H1 (cell line): Measurements from ENCODE around the gene DIAPH1. TPM values are rescaled to one million over a fixed set of nuclear protein-coding genes. Genes with fewer than 3 reads are reported as not detected.

Source experiments
- CTCF ChIA-PET: fragments of 300-600 bp; sonication (Branson Sonifier 250); formaldehyde crosslinking; loops from one replicate; lab custom pipeline; 2021; ENCODE audit not compliant: partially characterized antibody; lab: Charles Lee
- POLR2A ChIA-PET: fragments of 300-600 bp; sonication (Branson Sonifier 250); formaldehyde crosslinking; loops from one replicate; lab custom pipeline; 2021; ENCODE audit warnings: inconsistent platforms; ENCODE audit not compliant: partially characterized antibody; lab: Charles Lee
- DNase-seq, 2 experiments: peaks; one replicate each; pipeline versions ENCODE4 v3.0.0 to v3.0.0-alpha.2; 2010 to 2022; ENCODE audit warnings: low spot score in 2 of 2, low read depth in 1 of 2, mixed read lengths in 1 of 2
- FAIRE-seq: peaks from 2 replicates; lab custom pipeline; 2011; peaks lifted over from hg19 to GRCh38; lab: Jason Lieb, UNC
- H2AFZ ChIP-seq: 2 replicates; pipeline ENCODE4 v1.8.1; 2012; ENCODE audit warnings: low read length, inconsistent platforms
- H2AK5ac ChIP-seq: 2 replicates; pipeline ENCODE4 v1.6.1; 2013; ENCODE audit warnings: low read depth, low read length
- H2BK120ac ChIP-seq: replicated peaks from 2 replicates; pipeline ENCODE3; 2013; ENCODE audit warnings: low read depth, low read length, inconsistent platforms
- H2BK12ac ChIP-seq: 2 replicates; pipeline ENCODE4 v1.6.1; 2013; ENCODE audit warnings: low read depth, low read length
- H2BK15ac ChIP-seq: 2 replicates; pipeline ENCODE4 v1.6.1; 2013; ENCODE audit warnings: low read length
- H2BK20ac ChIP-seq: 2 replicates; pipeline ENCODE4 v1.6.1; 2013; ENCODE audit warnings: low read length
- H2BK5ac ChIP-seq: 2 replicates; pipeline ENCODE4 v1.6.1; 2013; ENCODE audit warnings: low read depth, low read length
- H3K14ac ChIP-seq: 2 replicates; pipeline ENCODE4 v1.6.1; 2013; ENCODE audit warnings: inconsistent platforms; ENCODE audit not compliant: insufficient read length
- H3K18ac ChIP-seq: 2 replicates; pipeline ENCODE4 v1.6.1; 2013; ENCODE audit warnings: low read length; ENCODE audit errors: extremely low read depth
- H3K23ac ChIP-seq: 2 replicates; pipeline ENCODE4 v1.6.1; 2013; ENCODE audit warnings: inconsistent platforms; ENCODE audit not compliant: insufficient read length
- H3K23me2 ChIP-seq: 2 replicates; pipeline ENCODE4 v1.6.1; 2013; ENCODE audit warnings: low read depth, low read length
- H3K27ac ChIP-seq: 2 replicates; pipeline ENCODE4 v1.6.1; 2011; ENCODE audit warnings: low read depth, low read length, inconsistent platforms
- H3K27me3 ChIP-seq, 4 experiments: replicated peaks in 1 of 4; 1 replicate in 1 of 4; 2 replicates in 3 of 4; pipeline versions ENCODE4 v1.6.1 to v1.8.1; 2011 to 2013; ENCODE audit warnings: low read length in 3 of 4, mild to moderate bottlenecking in 3 of 4, inconsistent platforms in 2 of 4, mixed read lengths in 2 of 4, moderate library complexity in 1 of 4; ENCODE audit not compliant: control insufficient read depth in 3 of 4, insufficient read depth in 3 of 4; ENCODE audit errors: extremely low read depth in 1 of 4
- H3K36me3 ChIP-seq, 4 experiments: 2 replicates each; pipeline versions ENCODE4 v1.6.1 to v1.8.1; 2011 to 2013; ENCODE audit warnings: mild to moderate bottlenecking in 4 of 4, low read length in 3 of 4, moderate library complexity in 2 of 4, control low read depth in 1 of 4, inconsistent platforms in 1 of 4; ENCODE audit not compliant: insufficient read depth in 4 of 4, control insufficient read depth in 2 of 4
- H3K4ac ChIP-seq: replicated peaks from 2 replicates; pipeline ENCODE3; 2013; ENCODE audit warnings: low read length, low read depth, mixed read lengths, inconsistent platforms; ENCODE audit not compliant: insufficient read length
- H3K4me1 ChIP-seq, 4 experiments: replicated peaks in 1 of 4; 1 replicate in 1 of 4; 2 replicates in 3 of 4; pipeline versions ENCODE4 v1.6.1 to v1.8.1; 2011 to 2013; ENCODE audit warnings: low read length in 3 of 4, inconsistent platforms in 2 of 4, mixed read lengths in 1 of 4; ENCODE audit not compliant: insufficient read depth in 4 of 4, control insufficient read depth in 3 of 4
- H3K4me2 ChIP-seq, 2 experiments: 2 replicates each; pipeline versions ENCODE4 v1.6.1 to v1.8.1; 2011 to 2013; ENCODE audit warnings: low read depth in 2 of 2, low read length in 2 of 2, control low read depth in 1 of 2, inconsistent platforms in 1 of 2, mild to moderate bottlenecking in 1 of 2; ENCODE audit not compliant: insufficient read depth in 1 of 2
- H3K4me3 ChIP-seq, 4 experiments: fragments of 200-600, 300-600 bp in 1 of 4; sonication (generic), shearing (Covaris generic), sonication (Bioruptor Twin) in 1 of 4; 2 replicates each; pipeline versions ENCODE4 v1.5.1 to v1.8.1; 2011 to 2016; ENCODE audit warnings: low read length in 4 of 4, low read depth in 3 of 4, control low read depth in 2 of 4, inconsistent platforms in 2 of 4, mild to moderate bottlenecking in 2 of 4, mixed read lengths in 1 of 4, moderate library complexity in 1 of 4; ENCODE audit not compliant: insufficient read depth in 2 of 4; ENCODE audit errors: extremely low read depth in 1 of 4
- H3K56ac ChIP-seq: replicated peaks from 2 replicates; pipeline ENCODE3; 2013; ENCODE audit warnings: low read depth, mild to moderate bottlenecking, mixed read lengths, low read length, inconsistent platforms; ENCODE audit not compliant: insufficient read length
- H3K79me1 ChIP-seq: 2 replicates; pipeline ENCODE4 v1.6.1; 2013; ENCODE audit warnings: low read depth, low read length, control low read depth
- H3K79me2 ChIP-seq, 2 experiments: 2 replicates each; pipeline versions ENCODE4 v1.6.1 to v1.8.1; 2012 to 2013; ENCODE audit warnings: low read length in 2 of 2, mild to moderate bottlenecking in 2 of 2, inconsistent platforms in 1 of 2; ENCODE audit not compliant: insufficient read depth in 2 of 2, control insufficient read depth in 1 of 2
- H3K9ac ChIP-seq, 4 experiments: replicated peaks in 1 of 4; 1 replicate in 1 of 4; 2 replicates in 3 of 4; pipeline versions ENCODE4 v1.6.1 to v1.8.1; 2011 to 2013; ENCODE audit warnings: low read depth in 3 of 4, low read length in 3 of 4, control low read depth in 2 of 4, mild to moderate bottlenecking in 2 of 4, moderate library complexity in 2 of 4, inconsistent platforms in 1 of 4; ENCODE audit errors: extremely low read depth in 1 of 4
- H3K9me3 ChIP-seq, 2 experiments: 2 replicates each; pipeline versions ENCODE4 v1.6.1 to v1.8.1; 2012 to 2013; ENCODE audit warnings: mild to moderate bottlenecking in 2 of 2, moderate library complexity in 2 of 2, control low read depth in 1 of 2, inconsistent platforms in 1 of 2, low read depth in 1 of 2, low read length in 1 of 2, mixed read lengths in 1 of 2; ENCODE audit not compliant: insufficient read depth in 2 of 2
- H4K20me1 ChIP-seq, 2 experiments: replicated peaks in 1 of 2; 2 replicates each; pipeline versions ENCODE3 to v1.8.1; 2011 to 2013; ENCODE audit warnings: inconsistent platforms in 2 of 2, low read length in 2 of 2, mild to moderate bottlenecking in 1 of 2; ENCODE audit not compliant: insufficient read depth in 2 of 2, control insufficient read depth in 1 of 2
- H4K5ac ChIP-seq: 2 replicates; pipeline ENCODE4 v1.6.1; 2013; ENCODE audit warnings: low read length, low read depth, mixed read lengths, inconsistent platforms; ENCODE audit not compliant: insufficient read length
- H4K8ac ChIP-seq: 2 replicates; pipeline ENCODE4 v1.8.0; 2013; ENCODE audit warnings: mild to moderate bottlenecking, moderate library complexity, low read length, inconsistent platforms; ENCODE audit not compliant: insufficient read depth; ENCODE audit errors: extremely low read depth
- H4K91ac ChIP-seq: replicated peaks from 2 replicates; pipeline ENCODE3; 2013; ENCODE audit warnings: low read length, mixed read lengths, inconsistent platforms; ENCODE audit not compliant: insufficient read length
- BACH1 ChIP-seq: IDR thresholded peaks from 2 replicates; pipeline ENCODE4 v1.6.1; 2012; ENCODE audit warnings: low read length, improper control_type of control experiment
- CBX8 ChIP-seq: fragments of 300-800, 300-1000 bp; sonication (generic); IDR thresholded peaks from 2 replicates; pipeline ENCODE4 v1.7.1; 2016; ENCODE audit warnings: low read depth, low read length, borderline replicate concordance
- CHD1 ChIP-seq: IDR thresholded peaks from 2 replicates; pipeline ENCODE4 v1.6.1; 2012; ENCODE audit warnings: low read depth, low read length, improper control_type of control experiment
- JUN ChIP-seq: IDR thresholded peaks from 2 replicates; pipeline ENCODE4 v1.6.1; 2011; ENCODE audit warnings: low read depth, mild to moderate bottlenecking, improper control_type of control experiment, low read length
- MAFK ChIP-seq: IDR thresholded peaks from 2 replicates; pipeline ENCODE4 v1.6.1; 2012; ENCODE audit warnings: low read depth, mild to moderate bottlenecking, improper control_type of control experiment, low read length
- MAX ChIP-seq: IDR thresholded peaks from 2 replicates; pipeline ENCODE4 v1.6.1; 2012; ENCODE audit warnings: inconsistent platforms
- RBBP5 ChIP-seq: IDR thresholded peaks from 2 replicates; pipeline ENCODE4 v1.7.1; 2012; ENCODE audit warnings: low read depth, mild to moderate bottlenecking, inconsistent platforms, low read length, moderate library complexity, borderline replicate concordance
- SIN3A ChIP-seq, 2 experiments: IDR thresholded peaks in 1 of 2; conservative IDR thresholded peaks in 1 of 2; 2 replicates each; pipeline ENCODE4 v1.6.1; 2011 to 2012; ENCODE audit warnings: low read length in 2 of 2, improper control_type of control experiment in 1 of 2, low read depth in 1 of 2, mild to moderate bottlenecking in 1 of 2
- SP1 ChIP-seq: IDR thresholded peaks from 2 replicates; pipeline ENCODE4 v1.6.1; 2011; ENCODE audit warnings: low read depth, low read length
- SP2 ChIP-seq: IDR thresholded peaks from 2 replicates; pipeline ENCODE4 v1.6.1; 2012; ENCODE audit warnings: mild to moderate bottlenecking, low read length, inconsistent platforms
- SUZ12 ChIP-seq: fragments of 200-600 bp; sonication (generic); IDR thresholded peaks from 2 replicates; pipeline ENCODE4 v1.6.1; 2012; ENCODE audit warnings: mild to moderate bottlenecking, inconsistent platforms, low read length, moderate library complexity, mixed read lengths
- TAF1 ChIP-seq: IDR thresholded peaks from 2 replicates; pipeline ENCODE4 v1.6.1; 2011; ENCODE audit warnings: mild to moderate bottlenecking, low read depth, low read length
- polyA plus RNA-seq, 7 experiments: library from polyadenylated mRNA; depleted of rRNA in 3 of 7; stranded (reverse) in 5 of 7; unstranded in 2 of 7; fragments of >200 nt in 5 of 7; fragments of 200-250 nt in 2 of 7; gene quantifications; 1 replicate in 5 of 7; 2 replicates in 1 of 7; 4 replicates in 1 of 7; pipeline versions ENCODE4 v1.2.1 to v1.2.3, GENCODE V29; 2011 to 2013; ENCODE audit warnings: missing spikeins in 2 of 7, mixed read lengths in 2 of 7
- total RNA-seq: library from RNA; stranded (reverse); fragmentation: NEBNext Ultra II Directional; extraction: Animal tissue kit (Norgen Biotek cat#: 25700); gene quantifications from 2 replicates; pipeline ENCODE4 v1.2.1, GENCODE V29; 2021

Gene DIAPH1
- total and polyA plus RNA-seq, 2 of the 8 experiments (the other 6 are each of a cell fraction or from before 2014, with no cell fraction given): 61.2 to 114 TPM

GRCh38 chr5:141570655-141571054, 48.1 kb downstream of the DIAPH1 start:
- no peaks in the 10 kb centered on the region; a peak in 2 of 7 replicates for H3K4me1 ChIP-seq
- no peak overlapping the region for H2BK120ac ChIP-seq
- H3K23ac ChIP-seq: no peak overlapping the region
- FAIRE-seq (no peak), DNase-seq (no peak)
- no peaks in the 10 kb centered on the region for H3K23me2 ChIP-seq
- no peak overlapping the region for H2BK5ac ChIP-seq
- H2BK12ac ChIP-seq: no peak overlapping the region
- H3K4me2 ChIP-seq: no peak overlapping the region
- no peak overlapping the region for H3K56ac ChIP-seq
- H4K91ac ChIP-seq: no peak overlapping the region
- no peak overlapping the region for H4K5ac ChIP-seq
- H3K79me2 ChIP-seq: no peaks in the 10 kb centered on the region
- ChIA-PET CTCF (interaction anchor here (1.6 to 2.2 kb wide), 3 partner anchors 21 to 379 kb away, joined by 4 to 8 read pairs (median 7); partner anchors contain the start of gene PCDHB10), POLR2A (interaction anchor here (1.0 kb wide), 1 partner anchor 80 kb away, joined by 3 read pairs; the partner anchor contains the start of gene FCHSD1)
- no peaks in the 10 kb centered on the region for H3K79me1 ChIP-seq
- H3K14ac ChIP-seq: no peak overlapping the region
- no peak overlapping the region for H2BK15ac ChIP-seq
- no peak overlapping the region for H3K9ac ChIP-seq
- no peak overlapping the region for H2AFZ ChIP-seq
- H2BK20ac ChIP-seq: no peak overlapping the region
- H3K9me3 ChIP-seq: no peaks in the 10 kb centered on the region
- no peak for TF ChIP-seq RBBP5
- no peak for TF ChIP-seq SIN3A (conservative IDR thresholded peaks at IDR 0.05 in 1 of 2, IDR thresholded peaks at IDR 0.05 in 1 of 2; ENCODE audit: low read depth in 1 of 2, low read length in 2 of 2)
- TF ChIP-seq SP1: no peak
- no peak for TF ChIP-seq SP2
- no peak for TF ChIP-seq CHD1
- no peak for TF ChIP-seq MAX
- no peak for TF ChIP-seq TAF1
- no peak for TF ChIP-seq BACH1
- no peak for TF ChIP-seq JUN
- no peak for TF ChIP-seq SUZ12
- TF ChIP-seq CBX8: no peak
- TF ChIP-seq MAFK: no peak
- H3K27ac ChIP-seq: no peak overlapping the region
- no peak overlapping the region for H3K18ac ChIP-seq
- H3K4ac ChIP-seq: no peak overlapping the region
- no peak overlapping the region for H4K8ac ChIP-seq
- peaks cover 7 to 49% (median 30%) of the 10 kb centered on the region in 4 experiments for H3K36me3 ChIP-seq
- H2AK5ac ChIP-seq: no peak overlapping the region
- no peak overlapping the region for H3K4me3 ChIP-seq
- no peaks in the 10 kb centered on the region for H3K27me3 ChIP-seq
- no peaks in the 10 kb centered on the region for H4K20me1 ChIP-seq
